Colon (tissue), 2 donors: Measurements from ENCODE around the gene PREP.

Experiments used
- FAIRE-seq: peaks from 2 replicates; lab custom pipeline; 2012; peaks lifted over from hg19 to GRCh38; lab: Jason Lieb, UNC
- donor health status: control.
- donor health status: control.

Gene PREP

DNA sequence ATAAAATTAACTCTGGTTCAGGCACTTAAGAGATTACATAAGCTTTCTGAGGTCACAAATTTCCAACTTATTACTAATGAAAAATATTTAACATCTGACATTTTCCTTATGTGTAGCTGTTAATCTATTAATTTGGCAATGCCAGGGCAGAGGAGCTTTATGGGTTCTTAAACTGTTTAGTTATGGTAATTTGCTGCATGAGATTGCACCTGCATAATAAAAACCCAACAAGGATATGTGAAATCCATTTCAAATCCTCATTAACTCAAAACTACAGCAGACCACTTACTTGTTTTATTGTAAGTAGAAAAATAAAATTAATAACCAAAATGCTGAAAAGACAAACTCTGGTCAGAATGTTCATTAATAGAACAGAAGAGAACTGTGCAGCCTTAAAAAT is 98.1 kb downstream of the PREP start:
- no peak for FAIRE-seq

DNA sequence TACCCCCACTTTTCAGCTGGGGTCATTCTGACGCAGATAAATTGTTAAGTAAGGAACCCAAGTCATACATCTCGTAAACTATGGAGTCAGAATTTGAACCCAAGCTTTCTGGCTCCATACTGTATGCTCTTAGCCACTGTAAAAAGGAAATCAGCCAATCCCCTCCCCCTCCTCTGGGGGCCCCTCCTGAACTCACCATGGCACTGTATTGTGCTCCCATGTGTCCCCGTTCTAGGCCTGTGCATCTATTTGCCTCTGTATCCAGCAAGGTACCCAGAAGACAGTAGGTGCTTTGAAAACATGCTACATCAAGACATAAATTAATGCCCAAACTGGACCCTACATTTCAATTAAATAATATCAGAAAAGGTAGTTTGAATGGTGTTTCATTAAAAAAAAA is 98.5 kb downstream of the PREP start:
- no peak for FAIRE-seq

DNA sequence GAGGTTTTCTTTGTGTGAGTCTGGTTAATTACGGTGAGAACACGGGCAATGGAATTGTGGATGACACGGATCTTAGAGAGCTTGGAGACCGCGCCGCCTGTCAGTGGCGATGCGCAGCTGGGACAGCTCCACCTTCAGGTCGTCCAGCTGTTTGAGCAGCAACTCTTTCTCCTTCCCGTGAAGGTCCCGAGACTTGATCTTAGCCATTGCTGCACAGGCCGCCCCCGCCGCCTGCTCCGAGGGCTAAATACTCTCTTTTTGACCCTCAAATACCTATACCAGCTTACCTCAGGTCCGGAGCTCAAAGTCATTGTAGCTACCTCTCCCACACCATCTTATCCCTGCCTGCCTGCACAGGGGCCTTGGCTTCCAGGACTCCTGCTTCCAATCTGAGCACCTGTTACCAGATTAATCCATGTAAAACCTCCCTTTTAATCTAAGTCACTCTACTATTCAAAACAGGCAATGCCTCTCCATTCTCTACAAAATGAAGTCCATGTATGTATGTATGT is 100.2 kb downstream of the PREP start:
- FAIRE-seq: no peak

DNA sequence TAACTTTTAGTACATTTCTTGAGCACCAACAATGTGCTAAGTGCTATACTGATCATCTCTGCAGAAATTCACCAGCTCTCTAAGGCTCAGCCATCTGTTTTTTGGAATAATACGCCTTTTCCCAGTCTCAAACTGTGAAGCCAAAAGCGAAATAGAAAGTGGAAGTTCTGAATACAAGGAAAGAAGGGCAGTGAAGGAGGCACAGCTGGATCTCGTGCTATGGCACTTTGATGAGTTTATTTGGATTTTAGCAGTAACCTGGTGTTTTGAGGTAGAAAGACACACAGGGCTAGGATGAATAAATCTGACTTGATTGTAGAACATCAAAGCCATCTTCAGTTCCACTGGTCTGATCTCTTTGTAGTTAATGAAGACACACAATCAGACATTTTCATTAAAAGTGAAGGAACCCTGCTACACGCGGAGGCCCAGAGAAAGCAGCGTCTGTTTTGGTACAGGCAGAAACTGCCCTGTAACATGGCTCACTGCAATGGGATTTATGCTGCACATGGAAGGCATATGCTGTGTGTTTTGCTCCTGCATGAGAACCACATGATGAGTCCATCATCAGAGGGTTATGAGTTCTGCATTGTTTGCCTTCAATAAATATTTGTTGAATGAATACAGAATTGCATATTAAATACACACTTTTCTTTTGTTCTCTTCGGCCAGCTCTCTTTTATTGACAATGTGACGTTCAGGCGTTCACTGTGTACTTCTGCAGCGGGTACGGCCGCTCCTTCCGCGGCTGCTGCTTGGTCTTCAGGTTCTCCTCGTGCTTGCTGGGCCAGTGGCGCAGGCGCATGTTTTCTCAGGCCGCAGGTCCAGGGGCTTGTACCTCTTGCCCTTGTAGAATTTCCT is 100.9 kb downstream of the PREP start:
- FAIRE-seq: no peak

DNA sequence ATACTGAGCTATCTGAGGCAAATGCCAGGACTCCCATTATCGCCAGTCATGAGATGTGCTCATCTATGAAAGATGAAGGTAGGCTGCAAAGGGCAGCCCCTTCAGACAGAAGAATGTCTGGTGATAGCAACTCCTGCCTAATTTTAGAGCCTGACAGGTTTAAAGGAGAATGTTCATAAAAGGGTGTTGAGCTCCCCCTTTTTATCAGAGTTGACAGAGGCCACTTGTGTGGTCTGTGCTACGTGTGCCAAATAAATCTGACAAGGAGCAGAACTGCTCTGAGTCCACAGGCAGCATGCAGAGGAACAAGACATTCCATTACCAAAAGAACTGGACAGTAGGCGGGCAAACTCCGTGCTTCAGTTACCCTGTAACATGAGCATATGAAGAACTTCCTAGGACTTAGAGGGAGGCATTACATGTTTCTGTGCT is 101.8 kb downstream of the PREP start:
- FAIRE-seq: no peak

DNA sequence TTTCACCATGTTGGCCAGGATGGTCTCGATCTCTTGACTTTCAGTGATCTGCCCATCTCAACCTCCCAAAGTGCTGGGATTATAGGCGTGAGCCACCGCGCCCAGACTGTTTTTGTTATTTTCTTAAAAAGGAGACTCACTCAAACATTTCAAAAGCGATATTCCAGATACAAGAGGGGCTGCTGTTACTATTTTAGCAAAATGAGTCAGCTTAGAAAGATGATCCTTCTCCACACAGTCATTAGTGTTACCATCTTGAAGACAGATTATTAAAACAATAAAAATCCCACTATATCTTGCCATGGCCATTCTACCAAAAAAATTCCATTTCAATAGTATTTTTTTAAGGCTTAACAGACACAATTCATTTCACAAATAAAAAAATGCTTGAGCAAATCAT is 102.8 kb downstream of the PREP start:
- no peak for FAIRE-seq

DNA sequence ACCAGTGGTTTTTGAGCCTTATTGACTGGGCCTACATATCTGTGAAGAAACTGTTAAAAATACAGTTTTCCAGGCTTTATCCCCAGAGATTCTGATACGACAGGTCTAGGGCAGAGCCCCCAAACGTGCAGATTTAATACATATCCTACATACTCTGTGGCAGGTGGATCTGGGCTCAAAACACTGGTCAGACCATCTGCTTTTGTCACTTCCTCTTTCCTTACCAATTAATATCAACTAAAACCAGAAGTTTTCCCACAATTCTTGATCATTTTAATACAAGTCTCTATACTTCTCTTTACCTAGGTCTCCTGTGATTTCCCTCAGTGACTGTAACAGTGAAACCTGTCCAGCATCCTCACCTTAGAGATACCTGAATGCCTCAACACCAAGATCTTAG is 108.8 kb downstream of the PREP start:
- FAIRE-seq: no peak

DNA sequence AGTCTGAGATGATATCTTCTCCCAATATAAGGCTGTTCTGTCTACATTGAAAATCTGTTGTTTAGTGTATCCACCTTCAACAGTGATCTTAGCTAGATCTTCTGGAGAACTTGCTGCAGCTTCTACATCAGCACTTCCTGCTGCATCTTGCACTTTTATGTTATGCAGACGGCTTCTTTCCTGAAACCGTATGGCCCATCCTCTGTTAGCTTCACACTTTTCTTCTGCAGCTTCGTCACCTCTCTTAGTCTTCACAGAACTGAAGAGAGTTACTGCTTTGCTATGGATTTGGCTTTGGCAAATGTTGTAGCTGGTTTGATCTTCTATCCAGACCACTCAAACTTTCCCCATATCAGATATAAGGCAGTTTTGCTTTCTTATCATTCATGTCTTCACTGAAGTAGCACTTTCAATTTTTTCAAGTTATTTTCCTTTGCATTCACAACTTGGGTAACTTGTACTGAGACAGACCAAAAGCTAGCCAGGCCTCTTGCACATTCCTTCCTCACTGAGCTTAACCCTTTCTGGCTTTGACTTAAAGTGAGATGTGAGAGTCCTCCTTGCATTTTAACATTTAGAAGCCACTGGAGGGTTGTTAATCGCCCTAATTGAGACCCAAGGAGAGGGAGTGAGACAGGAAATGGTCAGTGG is 110.1 kb downstream of the PREP start:
- FAIRE-seq: no peak

DNA sequence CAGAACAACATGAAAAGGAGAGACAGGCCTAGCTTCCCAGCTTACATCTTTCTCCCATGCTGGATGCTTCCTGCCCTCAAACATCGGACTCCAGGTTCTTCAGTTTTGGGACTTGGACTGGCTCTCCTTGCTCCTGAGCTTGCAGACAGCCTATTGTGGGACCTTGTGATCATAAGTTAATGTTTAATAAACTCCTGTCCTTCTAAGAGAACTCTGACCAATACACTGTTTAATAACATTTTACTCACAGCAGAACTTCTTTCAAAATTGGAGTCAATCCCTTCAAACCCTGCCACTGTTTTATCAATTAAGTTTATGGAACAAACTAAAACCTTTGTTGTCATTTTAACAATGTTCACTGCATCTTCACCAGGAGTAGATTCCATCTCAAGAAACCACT is 111.4 kb downstream of the PREP start:
- FAIRE-seq: no peak

DNA sequence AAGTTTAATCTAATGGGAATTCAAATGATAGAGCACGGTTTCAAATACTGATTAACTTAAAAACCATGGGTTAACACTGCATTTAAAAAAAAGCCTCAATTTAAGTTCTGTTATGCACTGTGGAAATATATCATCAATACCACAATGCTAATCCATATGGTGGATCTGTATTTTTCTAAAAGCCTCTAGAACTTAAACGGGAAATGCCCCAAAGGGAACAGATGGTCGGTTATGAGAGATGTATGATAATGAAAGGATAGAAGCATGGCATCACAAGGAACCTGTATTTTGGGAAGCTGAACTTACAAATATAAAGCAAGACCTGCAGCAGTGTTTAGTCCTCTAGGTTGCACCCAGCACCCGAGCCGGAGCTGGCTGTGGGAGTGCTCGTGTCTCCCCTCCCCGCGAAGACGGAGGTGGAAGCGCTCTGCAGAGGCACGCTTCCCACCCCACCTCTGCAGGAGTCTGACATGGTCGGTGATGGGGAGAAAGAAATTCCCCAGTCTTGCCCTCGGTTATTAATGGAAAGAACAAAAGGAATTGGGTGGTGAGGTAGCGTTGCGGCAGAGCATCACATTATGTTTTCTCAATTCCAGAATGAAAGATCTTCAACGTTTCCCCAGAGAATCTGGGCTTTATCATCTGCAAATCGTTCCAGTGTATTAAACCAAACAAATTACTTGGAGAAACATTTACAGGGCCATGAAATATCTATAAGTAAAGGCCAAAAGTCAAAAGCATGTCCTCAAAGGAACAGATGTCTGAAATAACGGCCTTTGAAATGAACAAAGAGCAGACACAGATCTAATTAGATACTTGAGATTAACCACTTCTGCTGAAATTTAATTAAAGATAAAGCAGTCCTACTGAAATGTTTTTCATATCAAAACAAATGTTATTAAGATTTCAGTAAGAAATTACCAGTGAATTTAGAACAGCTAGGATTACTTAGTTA is 120.0 kb downstream of the PREP start:
- no peak for FAIRE-seq

DNA sequence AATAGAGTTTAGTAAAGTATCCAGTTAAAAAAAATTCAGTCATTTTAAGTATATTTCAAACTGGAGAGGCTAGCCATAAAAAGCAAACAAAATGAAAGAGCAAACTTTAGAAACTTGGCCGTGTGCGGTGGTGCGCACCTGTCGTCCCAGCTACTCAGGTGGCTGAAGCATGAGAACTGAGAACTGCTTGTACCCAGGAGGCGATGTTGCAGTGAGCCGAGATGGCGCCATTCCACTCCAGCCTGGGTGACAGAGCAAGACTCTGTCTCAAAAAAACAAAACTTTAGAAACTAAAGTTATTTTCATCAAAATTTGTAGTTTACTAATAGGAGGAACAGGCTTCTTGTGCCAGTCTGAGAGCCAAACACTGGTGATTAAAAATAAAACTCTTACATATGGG is 122.8 kb downstream of the PREP start:
- no peak for FAIRE-seq

DNA sequence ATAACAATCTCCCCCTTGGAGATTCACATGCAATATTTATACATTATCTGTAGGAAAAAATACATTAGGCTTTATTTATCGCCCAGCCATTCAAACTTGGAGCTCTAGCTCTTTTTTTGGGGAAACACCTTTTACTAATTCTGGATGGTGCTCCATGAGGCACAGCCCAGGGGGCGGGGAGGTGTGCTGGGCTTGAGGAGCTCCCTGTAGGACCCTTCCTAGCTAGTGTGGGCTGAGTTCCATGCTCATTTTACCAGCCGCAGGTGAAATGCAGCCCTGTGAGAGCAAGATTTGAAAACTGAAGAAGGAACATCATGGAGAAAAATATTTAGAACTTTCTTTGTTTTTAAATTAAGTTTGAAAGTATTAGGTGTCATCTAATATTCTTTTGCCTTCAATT is 123.4 kb downstream of the PREP start:
- no peak for FAIRE-seq

DNA sequence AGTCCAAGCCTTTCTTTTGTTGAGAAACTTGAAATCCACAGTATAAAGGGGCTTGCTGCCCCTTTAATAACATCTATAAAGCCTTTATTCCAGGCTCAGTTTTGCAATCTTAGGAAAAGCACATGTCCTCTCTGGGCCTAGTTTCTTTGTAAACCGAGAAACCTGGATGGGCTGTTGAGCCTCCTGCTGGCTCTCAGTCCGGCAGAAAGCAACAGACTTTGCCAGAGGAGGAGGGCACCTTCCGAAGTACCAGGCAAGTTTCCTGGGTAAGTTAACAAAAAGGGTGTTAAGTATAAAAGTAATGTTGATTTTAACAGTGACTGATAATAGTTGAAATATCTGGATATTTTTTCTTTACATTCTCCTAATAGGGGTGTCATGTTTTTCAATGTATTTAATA is 124.1 kb downstream of the PREP start:
- FAIRE-seq: no peak

DNA sequence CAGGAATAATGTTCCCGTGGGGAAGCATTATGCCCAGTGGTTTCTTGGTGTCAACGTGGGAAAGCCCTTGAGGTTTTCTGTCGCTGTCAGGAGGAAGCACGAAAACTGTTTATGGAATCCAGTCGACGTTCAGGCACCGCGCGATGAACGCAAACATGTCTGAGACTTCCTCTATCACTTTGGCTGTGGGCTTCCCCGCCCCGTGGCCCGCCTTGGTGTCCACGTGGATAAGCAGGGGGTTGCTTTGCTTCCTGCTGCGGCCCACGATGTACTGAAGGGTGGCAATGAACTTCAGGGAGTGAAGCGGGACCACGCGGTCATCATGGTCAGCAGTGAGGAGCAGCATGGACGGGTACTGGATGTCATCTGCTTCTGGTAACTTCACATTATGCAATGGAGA is 124.8 kb downstream of the PREP start:
- FAIRE-seq: no peak

DNA sequence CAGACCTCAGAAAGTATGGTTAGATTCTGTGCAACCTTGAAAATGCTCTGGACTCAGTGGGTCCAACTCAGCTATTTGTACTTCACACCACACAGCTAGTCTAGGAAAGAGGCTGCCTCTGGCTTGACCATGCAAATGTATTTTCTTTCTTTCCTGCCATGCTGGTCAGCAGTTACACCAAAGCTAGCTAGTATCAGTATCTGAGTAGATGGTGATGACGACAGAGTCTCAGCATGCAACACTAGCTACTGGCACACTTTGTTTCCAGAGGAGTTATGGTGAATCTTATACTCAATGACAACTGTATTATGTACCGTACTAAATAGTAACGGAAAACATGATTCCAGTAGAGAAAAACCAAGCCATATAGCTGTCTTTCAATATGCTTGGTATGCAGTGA is 126.5 kb downstream of the PREP start:
- FAIRE-seq: no peak

DNA sequence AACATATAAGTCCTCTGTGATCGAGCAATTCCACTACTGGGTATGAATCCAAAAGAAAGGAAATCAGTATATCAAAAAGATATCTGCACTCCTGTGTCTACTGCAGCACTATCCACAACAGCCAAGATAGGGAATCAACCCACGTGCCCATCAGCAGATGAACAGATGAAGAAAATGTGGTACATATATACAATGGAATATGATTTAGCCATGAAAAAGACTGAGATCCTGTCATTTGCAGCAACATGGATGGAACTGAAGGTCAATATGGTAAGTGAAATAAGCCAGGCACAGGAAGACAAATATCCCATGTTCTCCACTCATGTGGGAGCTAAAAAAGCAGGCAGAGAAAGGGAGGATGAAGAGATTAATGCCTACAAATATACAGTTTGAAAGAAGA is 127.3 kb downstream of the PREP start:
- FAIRE-seq: no peak

DNA sequence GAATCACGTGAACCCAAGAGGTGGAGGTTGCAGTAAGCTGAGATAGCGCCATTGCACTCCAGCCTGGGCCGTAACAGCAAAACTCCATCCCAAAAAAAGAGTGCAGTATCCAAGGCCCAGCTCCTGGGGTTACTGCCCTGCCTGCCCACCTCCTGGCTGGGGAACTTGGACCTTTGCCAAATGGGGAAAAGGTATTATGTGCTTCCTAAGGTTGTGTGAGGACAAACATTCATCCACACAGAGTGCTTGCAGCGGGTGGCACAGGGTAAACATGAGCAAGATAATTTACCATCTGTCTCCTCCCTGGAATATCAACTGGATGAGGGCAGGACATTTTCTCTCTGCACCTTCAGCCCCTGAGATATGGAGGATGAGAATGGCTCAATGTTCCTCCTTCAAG is 128.2 kb downstream of the PREP start:
- no peak for FAIRE-seq

DNA sequence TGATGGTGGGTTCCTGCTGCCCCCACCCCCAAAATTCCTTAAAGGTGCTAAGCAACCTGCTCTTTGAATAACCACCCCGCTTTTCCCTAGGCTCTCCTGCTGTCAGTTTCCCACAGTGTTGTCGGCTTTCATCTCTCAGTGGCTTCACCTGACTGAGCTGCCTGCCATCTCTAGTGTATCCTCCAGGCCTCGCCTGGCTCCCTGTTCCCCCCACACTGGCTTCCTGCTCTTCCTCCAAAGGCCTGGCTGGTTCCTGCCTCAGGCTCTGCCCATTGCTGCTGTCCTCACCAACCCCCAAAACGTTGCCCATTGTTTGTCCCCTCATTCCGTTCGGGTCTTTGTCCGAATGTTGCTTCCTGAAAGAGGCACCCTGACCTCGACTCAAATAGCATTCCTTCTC is 129.3 kb downstream of the PREP start:
- FAIRE-seq: no peak

DNA sequence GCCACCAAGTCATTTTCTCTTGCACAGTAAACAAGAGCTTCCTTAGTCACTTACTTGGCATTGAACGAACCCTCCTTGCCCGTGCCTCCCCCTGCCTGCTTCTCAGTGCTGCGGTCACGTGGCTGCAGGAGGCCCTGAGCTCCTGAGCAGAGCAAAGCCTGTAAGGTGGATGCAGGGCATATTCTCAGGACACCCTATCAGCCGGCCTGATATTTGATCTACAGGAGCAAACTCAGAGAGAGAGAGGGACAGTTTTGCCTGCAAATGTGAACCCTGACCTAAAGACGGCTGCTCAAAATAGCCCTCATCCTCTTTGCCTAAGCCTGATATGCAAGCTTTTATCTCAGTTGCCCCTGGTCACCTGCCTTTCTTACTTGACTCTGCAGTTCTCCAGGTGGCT is 130.1 kb downstream of the PREP start:
- FAIRE-seq: no peak

DNA sequence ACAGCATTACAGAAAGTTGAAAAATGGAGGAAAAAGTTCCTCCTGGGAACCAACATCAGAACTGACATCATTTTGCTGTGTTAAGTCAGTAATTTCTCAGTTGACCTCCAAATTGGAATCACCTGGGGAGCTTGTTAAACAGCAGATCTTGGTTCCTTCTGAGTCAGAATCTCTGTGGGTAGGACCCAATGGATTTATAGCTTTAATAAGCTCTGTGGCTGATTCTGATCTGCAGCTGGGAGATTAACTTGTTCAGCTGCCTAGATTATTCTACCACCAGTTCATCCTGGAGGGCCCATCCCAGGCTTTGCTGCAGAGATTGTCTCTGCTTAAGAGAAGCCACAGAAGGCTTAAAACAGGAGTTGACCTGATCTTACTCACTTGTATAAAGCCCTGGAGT is 132.4 kb downstream of the PREP start:
- FAIRE-seq: no peak

DNA sequence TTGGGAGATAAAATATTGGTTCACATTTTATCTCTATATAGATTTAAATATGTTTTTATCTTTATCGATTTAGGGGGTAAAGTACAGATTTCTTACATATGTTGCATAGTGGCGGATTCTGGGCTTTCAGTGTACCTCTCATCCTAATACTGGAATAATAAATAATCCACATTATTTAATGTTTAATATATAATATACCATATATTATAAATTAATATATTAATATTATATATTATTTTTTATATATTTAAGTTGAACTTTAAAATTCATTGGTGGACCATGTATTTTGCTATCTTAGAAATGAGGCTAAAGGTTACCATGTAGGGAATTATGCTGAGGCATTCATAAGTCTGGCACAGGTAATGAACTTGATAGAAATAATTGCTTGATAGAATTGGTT is 133.5 kb downstream of the PREP start:
- FAIRE-seq: no peak
